ENCODE data around the gene CWC25. TPM values are rescaled to one million over a fixed set of nuclear protein-coding genes. Genes with fewer than 3 reads are reported as not detected.
A peak's percentile ranks its signal among the peaks of the same experiment; 100 is the strongest.

Gene CWC25
- total and polyA plus RNA-seq, 2 of the 13 experiments (the other 11 are each of a cell fraction or from before 2014, with no cell fraction given): 15.6 to 22.7 TPM

DNA sequence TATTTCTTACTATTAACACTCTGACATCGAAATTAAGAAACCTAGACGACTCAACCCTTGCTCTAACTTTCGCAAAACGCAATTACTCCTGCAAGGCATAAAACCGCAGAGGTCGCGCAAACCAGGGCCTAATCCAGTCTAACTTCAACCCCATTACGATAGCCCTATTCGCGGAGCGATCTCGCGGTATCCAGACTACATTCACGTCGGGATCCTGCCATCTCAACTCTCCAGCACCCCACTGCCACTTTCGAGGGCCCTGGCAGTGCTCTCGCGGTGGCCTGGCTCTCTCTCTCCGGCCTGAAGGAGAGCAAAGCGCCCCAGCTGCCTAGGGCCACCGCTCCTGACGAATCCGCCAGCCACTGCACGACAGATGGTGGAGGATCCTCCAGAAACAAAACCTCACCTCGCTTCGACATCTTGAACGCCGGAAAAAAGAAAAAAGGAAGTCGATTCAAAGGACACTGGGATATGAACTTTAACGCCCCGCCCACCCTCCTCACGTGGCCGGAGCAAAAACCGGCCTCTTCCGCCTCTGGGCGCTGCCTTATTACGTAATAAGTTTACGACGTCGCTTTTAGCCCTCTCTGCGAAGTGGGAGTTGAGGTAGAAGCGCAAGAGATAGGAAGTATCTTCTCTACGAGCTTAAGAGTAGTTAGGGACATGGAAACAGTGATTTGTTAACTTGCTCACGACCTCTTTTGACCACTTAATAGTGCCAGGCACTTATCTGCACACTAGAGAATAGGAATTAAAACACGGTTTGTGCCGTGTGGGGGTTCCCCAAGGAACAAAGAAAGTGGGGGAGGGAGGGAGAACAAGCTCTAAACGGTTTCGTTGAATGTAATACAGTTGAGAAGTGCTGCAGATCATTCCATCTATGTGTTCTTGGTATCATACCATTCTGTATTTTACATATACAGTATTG is 28.4 kb upstream of the CWC25 start, which contains the start of gene RPL23 (continued):
- TF ChIP-seq, protein P1, sequence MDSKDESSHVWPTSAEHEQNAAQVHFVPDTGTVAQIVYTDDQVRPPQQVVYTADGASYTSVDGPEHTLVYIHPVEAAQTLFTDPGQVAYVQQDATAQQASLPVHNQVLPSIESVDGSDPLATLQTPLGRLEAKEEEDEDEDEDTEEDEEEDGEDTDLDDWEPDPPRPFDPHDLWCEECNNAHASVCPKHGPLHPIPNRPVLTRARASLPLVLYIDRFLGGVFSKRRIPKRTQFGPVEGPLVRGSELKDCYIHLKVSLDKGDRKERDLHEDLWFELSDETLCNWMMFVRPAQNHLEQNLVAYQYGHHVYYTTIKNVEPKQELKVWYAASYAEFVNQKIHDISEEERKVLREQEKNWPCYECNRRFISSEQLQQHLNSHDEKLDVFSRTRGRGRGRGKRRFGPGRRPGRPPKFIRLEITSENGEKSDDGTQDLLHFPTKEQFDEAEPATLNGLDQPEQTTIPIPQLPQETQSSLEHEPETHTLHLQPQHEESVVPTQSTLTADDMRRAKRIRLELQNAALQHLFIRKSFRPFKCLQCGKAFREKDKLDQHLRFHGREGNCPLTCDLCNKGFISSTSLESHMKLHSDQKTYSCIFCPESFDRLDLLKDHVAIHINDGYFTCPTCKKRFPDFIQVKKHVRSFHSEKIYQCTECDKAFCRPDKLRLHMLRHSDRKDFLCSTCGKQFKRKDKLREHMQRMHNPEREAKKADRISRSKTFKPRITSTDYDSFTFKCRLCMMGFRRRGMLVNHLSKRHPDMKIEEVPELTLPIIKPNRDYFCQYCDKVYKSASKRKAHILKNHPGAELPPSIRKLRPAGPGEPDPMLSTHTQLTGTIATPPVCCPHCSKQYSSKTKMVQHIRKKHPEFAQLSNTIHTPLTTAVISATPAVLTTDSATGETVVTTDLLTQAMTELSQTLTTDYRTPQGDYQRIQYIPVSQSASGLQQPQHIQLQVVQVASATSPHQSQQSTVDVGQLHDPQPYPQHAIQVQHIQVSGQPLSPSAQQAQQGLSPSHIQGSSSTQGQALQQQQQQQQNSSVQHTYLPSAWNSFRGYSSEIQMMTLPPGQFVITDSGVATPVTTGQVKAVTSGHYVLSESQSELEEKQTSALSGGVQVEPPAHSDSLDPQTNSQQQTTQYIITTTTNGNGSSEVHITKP (CRISPR knock-in tag; IDR thresholded peaks at IDR 0.05; ENCODE audit: low read depth): peak; percentile 92
- peak; percentile 94 for TF ChIP-seq GABPB1 (CRISPR knock-in tag; IDR thresholded peaks at IDR 0.05)
- no peak for TF ChIP-seq ZFP36 (IDR thresholded peaks at IDR 0.05; ENCODE audit: borderline replicate concordance, low read depth, low read length, partially characterized antibody)
- TF ChIP-seq, protein P2, sequence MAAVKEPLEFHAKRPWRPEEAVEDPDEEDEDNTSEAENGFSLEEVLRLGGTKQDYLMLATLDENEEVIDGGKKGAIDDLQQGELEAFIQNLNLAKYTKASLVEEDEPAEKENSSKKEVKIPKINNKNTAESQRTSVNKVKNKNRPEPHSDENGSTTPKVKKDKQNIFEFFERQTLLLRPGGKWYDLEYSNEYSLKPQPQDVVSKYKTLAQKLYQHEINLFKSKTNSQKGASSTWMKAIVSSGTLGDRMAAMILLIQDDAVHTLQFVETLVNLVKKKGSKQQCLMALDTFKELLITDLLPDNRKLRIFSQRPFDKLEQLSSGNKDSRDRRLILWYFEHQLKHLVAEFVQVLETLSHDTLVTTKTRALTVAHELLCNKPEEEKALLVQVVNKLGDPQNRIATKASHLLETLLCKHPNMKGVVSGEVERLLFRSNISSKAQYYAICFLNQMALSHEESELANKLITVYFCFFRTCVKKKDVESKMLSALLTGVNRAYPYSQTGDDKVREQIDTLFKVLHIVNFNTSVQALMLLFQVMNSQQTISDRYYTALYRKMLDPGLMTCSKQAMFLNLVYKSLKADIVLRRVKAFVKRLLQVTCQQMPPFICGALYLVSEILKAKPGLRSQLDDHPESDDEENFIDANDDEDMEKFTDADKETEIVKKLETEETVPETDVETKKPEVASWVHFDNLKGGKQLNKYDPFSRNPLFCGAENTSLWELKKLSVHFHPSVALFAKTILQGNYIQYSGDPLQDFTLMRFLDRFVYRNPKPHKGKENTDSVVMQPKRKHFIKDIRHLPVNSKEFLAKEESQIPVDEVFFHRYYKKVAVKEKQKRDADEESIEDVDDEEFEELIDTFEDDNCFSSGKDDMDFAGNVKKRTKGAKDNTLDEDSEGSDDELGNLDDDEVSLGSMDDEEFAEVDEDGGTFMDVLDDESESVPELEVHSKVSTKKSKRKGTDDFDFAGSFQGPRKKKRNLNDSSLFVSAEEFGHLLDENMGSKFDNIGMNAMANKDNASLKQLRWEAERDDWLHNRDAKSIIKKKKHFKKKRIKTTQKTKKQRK (IDR thresholded peaks at IDR 0.05; ENCODE audit: low read length): no peak
- no peak for TF ChIP-seq AGO1 (IDR thresholded peaks at IDR 0.05; ENCODE audit: low read depth, low read length, poor library complexity, severe bottlenecking)
- TF ChIP-seq ZNF775 (CRISPR knock-in tag; IDR thresholded peaks at IDR 0.05; ENCODE audit: borderline replicate concordance): no peak; the same call in 1 of the 2 replicates
- peak; percentile 36 for TF ChIP-seq TBL1XR1 (IDR thresholded peaks at IDR 0.05; ENCODE audit: borderline replicate concordance, low read length, partially characterized antibody)
- TF ChIP-seq MIXL1 (CRISPR knock-in tag; IDR thresholded peaks at IDR 0.05): peak; percentile 91
- TF ChIP-seq, protein P3, sequence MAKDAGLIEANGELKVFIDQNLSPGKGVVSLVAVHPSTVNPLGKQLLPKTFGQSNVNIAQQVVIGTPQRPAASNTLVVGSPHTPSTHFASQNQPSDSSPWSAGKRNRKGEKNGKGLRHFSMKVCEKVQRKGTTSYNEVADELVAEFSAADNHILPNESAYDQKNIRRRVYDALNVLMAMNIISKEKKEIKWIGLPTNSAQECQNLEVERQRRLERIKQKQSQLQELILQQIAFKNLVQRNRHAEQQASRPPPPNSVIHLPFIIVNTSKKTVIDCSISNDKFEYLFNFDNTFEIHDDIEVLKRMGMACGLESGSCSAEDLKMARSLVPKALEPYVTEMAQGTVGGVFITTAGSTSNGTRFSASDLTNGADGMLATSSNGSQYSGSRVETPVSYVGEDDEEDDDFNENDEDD (CRISPR knock-in tag; IDR thresholded peaks at IDR 0.05; ENCODE audit: borderline replicate concordance): peak; percentile 68
- no peak for TF ChIP-seq TRIM22 (IDR thresholded peaks at IDR 0.05)
- TF ChIP-seq FOXO1 (CRISPR knock-in tag; IDR thresholded peaks at IDR 0.05): peak; percentile 78
- TF ChIP-seq GLMP (CRISPR knock-in tag; IDR thresholded peaks at IDR 0.05; ENCODE audit: borderline replicate concordance): no peak
- TF ChIP-seq ZNF362 (CRISPR knock-in tag; IDR thresholded peaks at IDR 0.05; ENCODE audit: borderline replicate concordance): peak; percentile 95
- TF ChIP-seq ZNF441 (CRISPR knock-in tag; IDR thresholded peaks at IDR 0.05; ENCODE audit: borderline replicate concordance): peak; percentile 81; the same call in 1 of the 2 replicates
- peak; percentile 93 for TF ChIP-seq ZNF547 (CRISPR knock-in tag; IDR thresholded peaks at IDR 0.05)

Measured in HepG2 (cell line).